GM12892 (cell line): ENCODE data around the gene BCL2L12.

ENCODE experiments used
- POLR2A ChIP-seq: IDR thresholded peaks from 2 replicates; pipeline ENCODE4 v1.6.1; 2011; ENCODE audit warnings: low read depth, low read length, control low read depth
- POLR2AphosphoS5 ChIP-seq: IDR thresholded peaks from 2 replicates; pipeline ENCODE4 v1.6.1; 2011; ENCODE audit warnings: low read depth, low read length, control low read depth

DNA sequence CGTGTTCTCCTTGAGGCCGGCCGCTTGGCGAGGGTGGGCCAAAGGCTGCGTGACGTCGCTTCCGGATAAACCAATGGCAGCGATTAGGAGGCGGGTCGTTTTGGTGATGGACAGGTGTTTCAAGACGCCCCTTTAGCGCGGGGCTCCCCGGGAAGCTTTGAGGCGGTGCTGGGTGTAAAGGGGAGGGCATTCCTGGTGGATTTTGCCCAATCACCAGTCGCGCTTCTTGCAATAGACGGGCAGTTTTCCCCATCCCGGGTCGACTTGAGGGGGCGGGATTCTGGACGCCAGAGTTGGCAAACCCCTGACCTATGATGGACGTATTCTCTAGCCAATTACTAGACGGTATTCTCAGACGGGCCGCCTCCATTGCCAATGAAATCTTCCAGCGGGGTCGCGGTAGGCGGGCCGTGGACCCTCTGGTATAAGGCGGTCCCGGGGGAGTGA is 11.1 kb downstream of the BCL2L12 start:
- no peak for TF ChIP-seq POLR2AphosphoS5
- TF ChIP-seq POLR2A = no peak
